ENCODE results near the gene MRPS11.
"Not testable (repeated sequence)": the region's sequence is repeated elsewhere in the genome, so short reads cannot be mapped to it uniquely, and the experiment has no call there.

- TF ChIP-seq, protein P1, sequence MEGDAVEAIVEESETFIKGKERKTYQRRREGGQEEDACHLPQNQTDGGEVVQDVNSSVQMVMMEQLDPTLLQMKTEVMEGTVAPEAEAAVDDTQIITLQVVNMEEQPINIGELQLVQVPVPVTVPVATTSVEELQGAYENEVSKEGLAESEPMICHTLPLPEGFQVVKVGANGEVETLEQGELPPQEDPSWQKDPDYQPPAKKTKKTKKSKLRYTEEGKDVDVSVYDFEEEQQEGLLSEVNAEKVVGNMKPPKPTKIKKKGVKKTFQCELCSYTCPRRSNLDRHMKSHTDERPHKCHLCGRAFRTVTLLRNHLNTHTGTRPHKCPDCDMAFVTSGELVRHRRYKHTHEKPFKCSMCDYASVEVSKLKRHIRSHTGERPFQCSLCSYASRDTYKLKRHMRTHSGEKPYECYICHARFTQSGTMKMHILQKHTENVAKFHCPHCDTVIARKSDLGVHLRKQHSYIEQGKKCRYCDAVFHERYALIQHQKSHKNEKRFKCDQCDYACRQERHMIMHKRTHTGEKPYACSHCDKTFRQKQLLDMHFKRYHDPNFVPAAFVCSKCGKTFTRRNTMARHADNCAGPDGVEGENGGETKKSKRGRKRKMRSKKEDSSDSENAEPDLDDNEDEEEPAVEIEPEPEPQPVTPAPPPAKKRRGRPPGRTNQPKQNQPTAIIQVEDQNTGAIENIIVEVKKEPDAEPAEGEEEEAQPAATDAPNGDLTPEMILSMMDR (IDR thresholded peaks at IDR 0.05) = not testable (repeated sequence)
- not testable (repeated sequence) for TF ChIP-seq POLR2A (IDR thresholded peaks at IDR 0.05)
These were observed 56.6 kb downstream of the MRPS11 start for GRCh38 chr15:88524094-88524493.
